Upper lobe of left lung (tissue), 4 donors: Measurements from ENCODE around the gene COG7.
"Not testable (repeated sequence)": the region's sequence is repeated elsewhere in the genome, so short reads cannot be mapped to it uniquely, and the experiment has no call there.

Experiments
- POLR2A ChIP-seq, 4 donors: fragments of 450-650 bp; IDR thresholded peaks; one replicate each; pipeline ENCODE4 v1.5.1; 2016 to 2017; ENCODE audit warnings: antibody characterized with exemption in 4 of 4, mild to moderate bottlenecking in 2 of 4
- TF ChIP-seq, protein P1 (sequence below), 6 experiments: fragments of 450-650 bp in 4 of 6; fragments of 200-600 bp in 2 of 6; sonication (generic) in 2 of 6; IDR thresholded peaks; one replicate each; pipeline ENCODE4 v1.5.1; 2016 to 2019; ENCODE audit warnings: antibody characterized with exemption in 6 of 6

DNA sequence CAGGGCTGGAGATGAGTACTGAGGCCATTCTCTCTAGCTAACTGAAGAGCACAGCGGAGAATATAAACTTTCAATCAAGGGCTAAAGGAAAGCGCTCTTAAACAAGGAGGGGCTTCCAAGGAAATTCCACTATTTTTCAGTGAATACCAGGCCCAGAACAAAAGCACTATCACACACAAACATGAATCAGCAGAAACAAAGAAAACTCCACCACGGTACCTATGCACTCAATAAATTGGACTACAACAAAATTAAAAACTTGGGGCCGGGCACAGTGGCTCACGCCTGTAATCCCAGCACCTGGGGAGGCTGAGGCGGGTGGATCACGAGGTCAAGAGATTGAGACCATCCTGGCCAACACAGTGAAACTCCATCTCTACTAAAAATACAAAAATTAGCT is 15.4 kb downstream of the COG7 start:
- TF ChIP-seq, protein P1, sequence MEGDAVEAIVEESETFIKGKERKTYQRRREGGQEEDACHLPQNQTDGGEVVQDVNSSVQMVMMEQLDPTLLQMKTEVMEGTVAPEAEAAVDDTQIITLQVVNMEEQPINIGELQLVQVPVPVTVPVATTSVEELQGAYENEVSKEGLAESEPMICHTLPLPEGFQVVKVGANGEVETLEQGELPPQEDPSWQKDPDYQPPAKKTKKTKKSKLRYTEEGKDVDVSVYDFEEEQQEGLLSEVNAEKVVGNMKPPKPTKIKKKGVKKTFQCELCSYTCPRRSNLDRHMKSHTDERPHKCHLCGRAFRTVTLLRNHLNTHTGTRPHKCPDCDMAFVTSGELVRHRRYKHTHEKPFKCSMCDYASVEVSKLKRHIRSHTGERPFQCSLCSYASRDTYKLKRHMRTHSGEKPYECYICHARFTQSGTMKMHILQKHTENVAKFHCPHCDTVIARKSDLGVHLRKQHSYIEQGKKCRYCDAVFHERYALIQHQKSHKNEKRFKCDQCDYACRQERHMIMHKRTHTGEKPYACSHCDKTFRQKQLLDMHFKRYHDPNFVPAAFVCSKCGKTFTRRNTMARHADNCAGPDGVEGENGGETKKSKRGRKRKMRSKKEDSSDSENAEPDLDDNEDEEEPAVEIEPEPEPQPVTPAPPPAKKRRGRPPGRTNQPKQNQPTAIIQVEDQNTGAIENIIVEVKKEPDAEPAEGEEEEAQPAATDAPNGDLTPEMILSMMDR (IDR thresholded peaks at IDR 0.05) = not testable (repeated sequence)
- TF ChIP-seq POLR2A (IDR thresholded peaks at IDR 0.05) = not testable (repeated sequence)
